Activated naive CD8-positive, alpha-beta T cell treated with anti-CD3 and anti-CD28 coated beads for 36 hours (primary cell): ENCODE measurements around the gene TMEM233. TPM values are rescaled to one million over a fixed set of nuclear protein-coding genes. Genes with fewer than 3 reads are reported as not detected.

Source experiments
- DNase-seq: peaks from one replicate; pipeline ENCODE4 v3.0.0; 2021
- H3K27ac Mint-ChIP-seq: one replicate; pipeline ENCODE4 v1.8.0; 2022; ENCODE audit warnings: mild to moderate bottlenecking, moderate library complexity, mixed read lengths
- H3K27me3 Mint-ChIP-seq: one replicate; pipeline ENCODE4 v1.8.0; 2022; ENCODE audit warnings: mild to moderate bottlenecking, mixed read lengths
- H3K36me3 Mint-ChIP-seq: one replicate; pipeline ENCODE4 v1.8.0; 2021; ENCODE audit warnings: mild to moderate bottlenecking, mixed read lengths
- H3K4me1 Mint-ChIP-seq: one replicate; pipeline ENCODE4 v1.8.0; 2021; ENCODE audit warnings: mixed read lengths
- H3K4me3 Mint-ChIP-seq: one replicate; pipeline ENCODE4 v1.8.0; 2022; ENCODE audit warnings: mild to moderate bottlenecking, moderate library complexity, mixed read lengths
- H3K9me3 Mint-ChIP-seq: one replicate; pipeline ENCODE4 v1.8.0; 2022; ENCODE audit warnings: mixed read lengths
- total RNA-seq, 2 experiments: library from RNA; stranded (reverse); gene quantifications; one replicate each; pipeline ENCODE4 v1.2.3, GENCODE V29; 2021

The TMEM233 gene
- total RNA-seq, 2 experiments from 2014 or later, result not detected

GRCh38 chr12:119676573-119676972 lies 83.0 kb downstream of the TMEM233 start:
- peaks cover 47% of the 10 kb centered on the region for H3K36me3 Mint-ChIP-seq
- H3K4me1 Mint-ChIP-seq, result peaks cover 23% of the 10 kb centered on the region
- no peak for DNase-seq
- no peak overlapping the region for H3K27ac Mint-ChIP-seq
- H3K4me3 Mint-ChIP-seq, result no peak overlapping the region
- H3K27me3 Mint-ChIP-seq, result no peaks in the 10 kb centered on the region
- no peaks in the 10 kb centered on the region for H3K9me3 Mint-ChIP-seq

- no peak for DNase-seq
- no peaks in the 10 kb centered on the region for H3K27me3 Mint-ChIP-seq
- H3K27ac Mint-ChIP-seq, result no peak overlapping the region
- H3K4me1 Mint-ChIP-seq, result peaks cover 25% of the 10 kb centered on the region
- no peak overlapping the region for H3K4me3 Mint-ChIP-seq
- H3K36me3 Mint-ChIP-seq, result peaks cover 45% of the 10 kb centered on the region
- H3K9me3 Mint-ChIP-seq, result no peaks in the 10 kb centered on the region
These were observed 84.9 kb downstream of the TMEM233 start for GRCh38 chr12:119678459-119678858.

GRCh38 chr12:119679081-119679480 lies 85.5 kb downstream of the TMEM233 start:
- Mint-ChIP-seq H3K27me3 (no peaks in the 10 kb centered on the region), H3K4me3 (no peak overlapping the region), H3K36me3 (peaks cover 45% of the 10 kb centered on the region), H3K27ac (peak overlapping the region; percentile 46), H3K4me1 (peaks cover 19% of the 10 kb centered on the region), H3K9me3 (no peaks in the 10 kb centered on the region)
- no peak for DNase-seq

GRCh38 chr12:119679490-119679889 lies 85.9 kb downstream of the TMEM233 start:
- Mint-ChIP-seq H3K36me3 (peaks cover 41% of the 10 kb centered on the region), H3K4me3 (no peak overlapping the region), H3K27ac (peak overlapping the region; percentile 46), H3K27me3 (no peaks in the 10 kb centered on the region), H3K9me3 (no peaks in the 10 kb centered on the region), H3K4me1 (peaks cover 16% of the 10 kb centered on the region)
- no peak for DNase-seq

- H3K4me3 Mint-ChIP-seq, result no peak overlapping the region
- DNase-seq, result no peak
- H3K9me3 Mint-ChIP-seq, result no peaks in the 10 kb centered on the region
- H3K4me1 Mint-ChIP-seq, result peaks cover 16% of the 10 kb centered on the region
- H3K27me3 Mint-ChIP-seq, result no peaks in the 10 kb centered on the region
- H3K36me3 Mint-ChIP-seq, result peaks cover 36% of the 10 kb centered on the region
- H3K27ac Mint-ChIP-seq, result no peak overlapping the region
These were observed 87.5 kb downstream of the TMEM233 start for GRCh38 chr12:119681111-119681510.

- Mint-ChIP-seq H3K27ac (peak overlapping the region; percentile 77), H3K4me1 (peaks cover 16% of the 10 kb centered on the region), H3K4me3 (no peak overlapping the region), H3K9me3 (no peaks in the 10 kb centered on the region), H3K36me3 (peaks cover 30% of the 10 kb centered on the region), H3K27me3 (no peaks in the 10 kb centered on the region)
- no peak for DNase-seq
These were observed 88.4 kb downstream of the TMEM233 start for GRCh38 chr12:119681728-119682638.

GRCh38 chr12:119682639-119683252 lies 89.2 kb downstream of the TMEM233 start:
- H3K9me3 Mint-ChIP-seq, result no peaks in the 10 kb centered on the region
- H3K4me3 Mint-ChIP-seq, result no peak overlapping the region
- no peaks in the 10 kb centered on the region for H3K27me3 Mint-ChIP-seq
- H3K4me1 Mint-ChIP-seq, result peaks cover 16% of the 10 kb centered on the region
- DNase-seq, result no peak
- H3K27ac Mint-ChIP-seq, result peak overlapping the region; percentile 77
- H3K36me3 Mint-ChIP-seq, result peaks cover 32% of the 10 kb centered on the region

- Mint-ChIP-seq H3K27me3 (no peaks in the 10 kb centered on the region), H3K4me3 (no peak overlapping the region), H3K4me1 (peaks cover 16% of the 10 kb centered on the region), H3K36me3 (peaks cover 30% of the 10 kb centered on the region), H3K27ac (no peak overlapping the region), H3K9me3 (no peaks in the 10 kb centered on the region)
- no peak for DNase-seq
These were observed 89.8 kb downstream of the TMEM233 start for GRCh38 chr12:119683413-119683812.

GRCh38 chr12:119683816-119684215 lies 90.2 kb downstream of the TMEM233 start:
- no peaks in the 10 kb centered on the region for H3K27me3 Mint-ChIP-seq
- peaks cover 27% of the 10 kb centered on the region for H3K36me3 Mint-ChIP-seq
- DNase-seq, result no peak
- no peak overlapping the region for H3K4me3 Mint-ChIP-seq
- H3K9me3 Mint-ChIP-seq, result no peaks in the 10 kb centered on the region
- H3K27ac Mint-ChIP-seq, result no peak overlapping the region
- peaks cover 16% of the 10 kb centered on the region for H3K4me1 Mint-ChIP-seq

GRCh38 chr12:119684711-119685369 lies 91.3 kb downstream of the TMEM233 start:
- H3K9me3 Mint-ChIP-seq, result no peaks in the 10 kb centered on the region
- no peak overlapping the region for H3K4me3 Mint-ChIP-seq
- DNase-seq, result no peak
- no peaks in the 10 kb centered on the region for H3K27me3 Mint-ChIP-seq
- H3K27ac Mint-ChIP-seq, result no peak overlapping the region
- peaks cover 24% of the 10 kb centered on the region for H3K36me3 Mint-ChIP-seq
- H3K4me1 Mint-ChIP-seq, result peaks cover 16% of the 10 kb centered on the region

GRCh38 chr12:119685375-119685774 lies 91.8 kb downstream of the TMEM233 start:
- Mint-ChIP-seq H3K4me3 (no peak overlapping the region), H3K4me1 (peaks cover 16% of the 10 kb centered on the region), H3K27me3 (no peaks in the 10 kb centered on the region), H3K27ac (no peak overlapping the region), H3K9me3 (no peaks in the 10 kb centered on the region), H3K36me3 (peaks cover 23% of the 10 kb centered on the region)
- DNase-seq, result no peak

- no peaks in the 10 kb centered on the region for H3K9me3 Mint-ChIP-seq
- H3K27me3 Mint-ChIP-seq, result no peaks in the 10 kb centered on the region
- peaks cover 23% of the 10 kb centered on the region for H3K36me3 Mint-ChIP-seq
- no peak for DNase-seq
- peaks cover 16% of the 10 kb centered on the region for H3K4me1 Mint-ChIP-seq
- H3K27ac Mint-ChIP-seq, result no peak overlapping the region
- no peak overlapping the region for H3K4me3 Mint-ChIP-seq
These were observed 92.8 kb downstream of the TMEM233 start for GRCh38 chr12:119686355-119686754.

GRCh38 chr12:119686776-119687175 lies 93.2 kb downstream of the TMEM233 start:
- Mint-ChIP-seq H3K9me3 (no peaks in the 10 kb centered on the region), H3K4me1 (peaks cover 15% of the 10 kb centered on the region), H3K27me3 (no peaks in the 10 kb centered on the region), H3K27ac (no peak overlapping the region), H3K4me3 (no peak overlapping the region), H3K36me3 (peaks cover 22% of the 10 kb centered on the region)
- DNase-seq, result no peak

GRCh38 chr12:119687406-119687805 lies 93.8 kb downstream of the TMEM233 start:
- no peak for DNase-seq
- no peaks in the 10 kb centered on the region for H3K9me3 Mint-ChIP-seq
- peaks cover 18% of the 10 kb centered on the region for H3K36me3 Mint-ChIP-seq
- H3K4me1 Mint-ChIP-seq, result peaks cover 9% of the 10 kb centered on the region
- no peaks in the 10 kb centered on the region for H3K27me3 Mint-ChIP-seq
- no peak overlapping the region for H3K27ac Mint-ChIP-seq
- H3K4me3 Mint-ChIP-seq, result no peak overlapping the region

GRCh38 chr12:119687879-119688278 lies 94.3 kb downstream of the TMEM233 start:
- Mint-ChIP-seq H3K4me3 (no peak overlapping the region), H3K4me1 (peaks cover 4% of the 10 kb centered on the region), H3K27ac (no peak overlapping the region), H3K27me3 (no peaks in the 10 kb centered on the region), H3K36me3 (peaks cover 15% of the 10 kb centered on the region), H3K9me3 (no peaks in the 10 kb centered on the region)
- no peak for DNase-seq
